Raji (cell line): ENCODE data around the gene DNASE1L1.

Experiments
- POLR2A ChIP-seq: IDR thresholded peaks from 2 replicates; pipeline ENCODE4 v1.6.1; 2011; ENCODE audit warnings: low read depth, low read length, control low read depth; ENCODE audit not compliant: insufficient read depth

DNASE1L1 gene, protein sequence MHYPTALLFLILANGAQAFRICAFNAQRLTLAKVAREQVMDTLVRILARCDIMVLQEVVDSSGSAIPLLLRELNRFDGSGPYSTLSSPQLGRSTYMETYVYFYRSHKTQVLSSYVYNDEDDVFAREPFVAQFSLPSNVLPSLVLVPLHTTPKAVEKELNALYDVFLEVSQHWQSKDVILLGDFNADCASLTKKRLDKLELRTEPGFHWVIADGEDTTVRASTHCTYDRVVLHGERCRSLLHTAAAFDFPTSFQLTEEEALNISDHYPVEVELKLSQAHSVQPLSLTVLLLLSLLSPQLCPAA

DNA sequence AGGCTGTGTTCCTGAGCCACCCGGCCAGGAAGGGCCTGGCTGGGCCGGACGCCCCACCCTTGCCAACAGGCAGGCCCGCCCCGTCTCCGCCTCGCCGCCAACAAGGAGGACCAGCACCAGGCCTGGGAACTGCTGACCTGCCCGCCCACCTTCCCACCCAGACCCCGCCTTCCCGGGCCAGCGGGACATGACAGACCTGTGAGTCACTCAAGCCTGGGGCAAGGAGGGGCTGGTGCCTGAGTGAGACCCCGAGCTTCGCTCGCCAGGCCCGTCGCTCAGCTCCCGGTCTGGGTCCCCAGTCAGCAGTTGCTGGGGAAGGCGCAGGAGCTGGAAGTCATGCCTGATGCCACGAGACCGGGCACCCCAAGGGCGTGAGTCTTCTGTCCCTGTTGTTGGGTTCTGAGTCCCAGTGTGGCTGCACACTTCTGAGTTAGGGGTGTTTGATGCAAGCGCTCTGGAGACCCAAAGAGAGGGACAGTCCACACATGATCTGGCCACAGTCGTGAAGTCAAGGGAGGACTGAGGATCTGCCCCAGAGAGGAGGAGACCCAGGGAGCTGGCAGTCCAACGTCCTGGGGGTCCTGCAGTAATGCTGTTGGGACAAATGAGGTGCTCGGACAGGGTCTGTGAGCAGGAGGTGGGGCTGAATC is at the start of gene DNASE1L1:
Gene DNASE1L1 (minus strand): TSS at position 33 of the 650 bp plus-strand sequence. CDS start 3,686 bp downstream, outside the sequence.
- no peak for TF ChIP-seq POLR2A

DNA sequence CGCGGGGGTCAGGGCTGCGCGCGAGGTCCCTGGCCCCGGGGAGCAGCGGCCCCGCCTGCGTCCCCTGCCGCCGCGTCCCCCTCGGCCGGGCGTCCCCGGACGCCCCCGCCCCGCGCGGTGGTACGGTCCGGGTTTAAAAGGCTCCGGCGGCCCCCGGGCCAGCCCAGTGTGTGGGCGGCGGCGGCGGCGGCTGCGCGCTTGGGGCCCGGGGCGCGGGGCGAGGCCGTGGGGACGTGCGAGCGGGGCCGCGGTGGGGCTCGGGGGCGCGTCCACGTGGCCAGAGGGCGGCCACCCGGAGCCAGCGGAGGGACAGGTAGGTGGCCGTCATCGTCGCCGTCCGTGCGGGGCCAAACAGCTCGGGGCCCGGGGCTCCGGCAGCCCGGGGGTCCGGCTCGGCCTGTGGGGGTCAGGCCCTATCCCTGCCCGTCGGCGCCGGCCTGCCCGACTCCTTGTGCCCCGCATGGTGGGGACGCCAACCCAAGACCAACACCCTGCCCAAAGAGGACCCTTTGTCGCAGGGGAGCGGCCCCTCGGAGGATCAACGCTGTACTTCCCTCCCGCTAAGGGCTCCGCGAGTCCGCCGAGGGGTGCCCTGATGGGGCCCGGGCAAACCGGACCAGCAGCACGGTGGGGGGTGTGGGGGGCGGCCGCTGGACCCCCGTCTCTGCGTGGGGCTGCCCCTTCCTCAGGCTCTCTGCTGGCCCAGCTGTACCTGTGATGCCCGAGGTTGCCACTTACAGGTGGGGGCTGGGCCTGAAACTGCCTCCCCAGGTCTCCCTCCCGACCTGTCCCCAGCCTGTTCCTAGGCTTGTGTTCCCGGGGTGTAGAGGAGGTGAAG is 49.3 kb upstream of the DNASE1L1 start, which contains the start of gene PLXNA3:
Gene PLXNA3 (plus strand): TSS at position 166 of the 838 bp plus-strand sequence. CDS start 1,903 bp downstream, outside the sequence.
- peak; percentile 40 for TF ChIP-seq POLR2A

DNA sequence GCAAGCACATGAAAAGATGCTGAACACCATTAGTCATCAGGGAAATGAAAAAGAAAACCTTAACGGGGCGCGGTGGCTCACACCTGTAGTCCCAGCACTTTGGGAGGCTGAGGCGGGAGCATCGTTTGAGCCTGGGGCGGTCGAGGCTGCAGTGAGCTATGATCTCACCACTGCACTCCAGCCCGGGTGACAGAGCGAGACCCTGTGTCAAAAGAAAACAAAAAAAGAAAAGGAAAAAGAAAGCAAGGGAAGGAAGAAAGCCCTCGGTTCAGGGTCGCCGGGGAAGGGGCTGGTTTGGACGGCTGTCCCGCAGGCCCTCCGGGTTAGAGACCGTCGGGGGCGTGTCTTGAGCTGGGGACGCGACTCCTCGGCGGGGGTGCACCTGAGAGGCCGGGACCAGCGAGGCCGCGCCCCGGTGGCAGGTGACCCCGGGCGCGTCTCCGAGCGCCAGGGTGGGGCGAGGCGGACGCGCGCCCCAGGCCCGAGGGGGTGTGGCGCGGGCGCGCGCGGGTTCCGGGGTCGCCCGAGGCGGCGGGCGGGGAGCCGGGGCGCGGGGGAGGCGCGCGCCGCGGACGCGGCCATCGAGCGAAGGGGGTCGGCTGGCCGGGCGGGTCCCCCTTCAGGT is 48.5 kb upstream of the DNASE1L1 start:
- no peak for TF ChIP-seq POLR2A

DNA sequence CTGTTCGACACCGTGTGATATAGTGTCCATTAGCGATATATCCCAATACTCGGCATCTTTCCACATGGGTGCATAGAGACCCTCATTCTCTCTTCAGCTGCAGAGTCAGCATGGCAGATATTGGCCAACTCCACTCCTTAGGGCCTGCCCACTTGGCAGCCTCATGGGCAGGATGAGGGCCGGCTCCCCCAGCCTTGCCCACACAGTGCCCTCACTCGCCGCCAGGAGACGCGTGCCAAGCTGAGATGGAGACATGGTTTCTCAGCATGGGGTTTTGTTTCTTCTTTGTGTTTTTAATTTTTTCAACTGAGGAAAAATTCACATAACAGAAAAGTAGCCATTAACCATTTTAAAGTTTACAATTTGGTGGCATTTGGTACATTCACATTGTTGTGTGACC is 43.8 kb upstream of the DNASE1L1 start:
- TF ChIP-seq POLR2A: no peak

DNA sequence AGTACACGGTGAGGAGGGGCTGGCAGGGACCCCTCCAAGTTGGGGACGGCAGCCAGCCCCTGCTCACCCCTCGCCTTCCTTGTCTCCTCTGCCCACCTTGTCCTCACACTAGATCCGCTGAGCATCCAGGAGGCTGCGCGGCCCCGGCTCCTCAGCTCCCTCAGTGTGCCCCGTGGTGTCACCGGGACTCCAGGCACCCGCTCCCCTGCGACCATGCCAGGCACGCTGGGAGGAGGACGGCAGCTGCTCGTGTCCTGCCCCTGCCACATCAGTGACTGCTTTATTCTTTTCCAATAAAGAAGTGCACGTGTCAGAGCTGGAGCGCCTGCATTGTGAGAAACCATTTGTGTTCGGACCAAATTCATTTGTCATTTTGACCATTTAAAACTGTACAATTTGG is 41.3 kb upstream of the DNASE1L1 start:
- TF ChIP-seq POLR2A: no peak

DNA sequence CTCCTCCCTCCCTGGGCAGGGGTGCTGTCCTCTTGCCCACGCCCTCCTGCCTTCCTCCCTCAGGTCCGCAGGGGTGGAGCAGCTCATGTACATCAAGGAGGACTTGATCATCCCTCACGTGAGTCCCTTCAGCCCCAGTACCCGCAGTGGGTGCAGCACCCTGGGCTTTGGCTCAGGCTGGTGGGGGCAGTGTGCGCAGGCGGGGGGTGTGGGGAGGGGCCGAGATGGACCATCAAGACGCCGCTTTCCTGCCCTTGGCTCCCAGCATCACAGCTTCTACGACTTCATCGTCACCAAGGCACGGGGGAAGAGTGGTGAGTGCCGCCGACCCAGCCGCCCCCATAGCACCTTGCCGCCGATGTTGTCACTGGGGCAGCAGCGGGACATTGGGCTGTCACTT is 40.6 kb upstream of the DNASE1L1 start:
- TF ChIP-seq POLR2A: no peak

DNA sequence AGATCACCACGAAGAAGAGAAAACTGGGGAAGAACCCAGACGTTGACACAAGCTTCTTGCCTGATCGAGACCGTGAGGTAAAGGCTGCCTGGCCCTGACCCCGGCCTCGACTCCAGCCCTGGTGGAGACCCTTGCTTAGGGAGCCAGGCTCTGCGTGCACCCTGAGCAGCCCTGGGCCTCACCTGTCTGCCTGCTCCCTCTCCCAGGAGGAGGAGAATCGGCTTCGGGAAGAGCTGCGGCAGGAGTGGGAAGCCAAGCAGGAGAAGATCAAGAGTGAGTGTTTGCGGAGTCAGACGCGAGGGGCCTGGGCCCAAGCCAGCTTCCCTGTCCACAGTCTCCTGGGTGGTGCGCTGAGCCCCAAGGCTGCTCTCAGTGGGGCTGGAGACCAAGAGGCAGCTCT is 39.4 kb upstream of the DNASE1L1 start:
- no peak for TF ChIP-seq POLR2A

DNA sequence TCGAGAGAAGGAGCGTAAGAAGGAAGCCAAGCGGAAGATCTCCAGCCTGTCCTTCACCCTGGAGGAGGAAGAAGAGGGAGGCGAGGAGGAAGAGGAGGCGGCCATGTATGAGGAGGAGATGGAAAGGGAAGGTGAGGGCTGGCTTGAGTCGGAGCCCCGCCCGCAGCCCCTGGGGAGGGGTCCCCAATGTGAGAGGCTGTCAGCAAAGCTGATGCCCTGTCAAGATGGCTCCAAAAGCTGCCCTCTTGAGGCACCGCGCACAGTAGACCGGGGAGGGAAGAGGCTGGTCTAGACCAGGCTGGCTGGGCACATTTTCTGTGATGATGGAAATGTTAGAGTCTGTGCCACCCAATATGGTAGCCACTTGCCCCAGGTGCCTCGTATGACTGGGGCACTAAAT is 37.4 kb upstream of the DNASE1L1 start:
- no peak for TF ChIP-seq POLR2A

DNA sequence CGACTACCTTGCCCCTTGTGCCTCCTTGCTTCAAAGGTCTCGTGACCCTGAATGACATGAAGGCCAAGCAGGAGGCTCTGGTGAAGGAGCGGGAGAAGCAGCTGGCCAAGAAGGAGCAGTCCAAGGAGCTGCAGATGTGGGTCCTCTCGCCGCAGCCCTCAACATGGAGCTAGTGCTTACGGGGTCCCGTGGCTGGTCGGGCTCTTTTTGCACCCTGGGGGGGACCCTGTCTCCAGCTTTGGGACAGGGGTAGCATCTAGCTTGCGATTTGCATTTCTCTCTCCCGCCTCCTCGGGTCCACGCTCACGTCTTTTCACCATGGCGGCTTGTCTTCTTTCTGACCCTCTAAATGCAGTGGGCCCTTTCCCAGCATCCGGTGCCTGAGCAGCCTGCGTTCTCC is 36.7 kb upstream of the DNASE1L1 start:
- TF ChIP-seq POLR2A: no peak

DNA sequence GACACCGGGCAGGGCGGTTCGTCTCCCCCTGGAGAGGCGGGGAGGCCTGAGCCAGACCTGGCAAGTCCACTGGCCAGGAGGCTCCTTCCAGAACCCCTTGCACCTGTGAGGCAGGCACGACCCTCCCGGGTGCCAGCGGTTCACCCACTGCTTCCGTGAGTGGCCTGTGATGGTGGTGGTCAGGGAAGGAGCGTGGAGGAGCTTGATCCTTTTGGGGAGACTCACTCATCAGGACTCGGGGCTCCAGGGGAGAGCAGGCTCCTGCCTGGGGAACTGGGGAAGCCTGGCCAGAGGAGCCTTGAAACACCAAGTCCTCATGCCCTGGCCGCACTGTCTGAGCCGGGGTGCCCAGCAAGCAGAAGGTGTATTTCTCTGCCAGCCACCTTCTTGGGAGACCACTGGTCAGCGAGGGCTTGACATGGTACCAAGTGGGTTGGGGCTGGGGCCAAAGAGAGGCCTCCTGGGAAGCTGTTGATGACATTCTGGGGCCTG is 35.7 kb upstream of the DNASE1L1 start:
- no peak for TF ChIP-seq POLR2A

DNA sequence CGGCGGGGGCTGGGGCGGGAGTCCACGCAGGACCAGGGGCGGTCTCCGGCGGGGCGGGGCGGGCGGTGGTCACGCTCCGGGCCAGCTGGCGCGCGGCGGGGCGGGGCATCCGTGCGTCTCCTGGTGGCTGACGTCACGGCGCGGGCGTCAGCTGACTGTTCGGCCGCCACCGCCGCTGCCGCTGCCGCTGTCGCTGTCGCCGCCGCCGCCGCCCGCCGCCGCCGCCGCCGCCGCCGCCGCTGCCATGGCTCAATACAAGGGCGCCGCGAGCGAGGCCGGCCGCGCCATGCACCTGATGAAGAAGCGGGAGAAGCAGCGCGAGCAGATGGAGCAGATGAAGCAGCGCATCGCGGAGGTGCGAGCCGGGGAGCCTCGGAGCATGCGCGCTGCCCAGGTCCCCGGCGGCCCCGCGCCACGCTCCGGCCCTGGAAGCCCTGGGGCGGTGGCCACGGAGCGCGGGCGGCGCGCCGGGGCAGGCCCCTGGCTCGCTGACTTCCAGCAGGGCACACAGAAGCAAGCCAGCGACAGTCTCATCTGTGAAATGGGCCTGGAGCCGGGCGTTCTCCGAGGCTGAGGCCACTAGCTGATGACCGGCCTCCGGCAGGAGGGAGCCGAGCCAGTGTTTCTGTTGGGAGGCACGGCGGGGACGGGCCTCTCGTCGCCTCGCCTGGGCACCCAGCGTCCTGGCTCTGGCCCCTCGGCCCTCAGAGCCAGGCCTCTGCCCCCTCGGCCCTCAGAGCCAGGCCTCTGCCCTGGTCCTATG is 35.1 kb upstream of the DNASE1L1 start, which contains the start of gene FAM50A:
Gene FAM50A (plus strand): TSS at position 150 of the 763 bp plus-strand sequence. CDS start 95 bp downstream, at position 245.
- TF ChIP-seq POLR2A: 0 out of 2 replicates have a peak, but pooled peaks have one; percentile 21

DNA sequence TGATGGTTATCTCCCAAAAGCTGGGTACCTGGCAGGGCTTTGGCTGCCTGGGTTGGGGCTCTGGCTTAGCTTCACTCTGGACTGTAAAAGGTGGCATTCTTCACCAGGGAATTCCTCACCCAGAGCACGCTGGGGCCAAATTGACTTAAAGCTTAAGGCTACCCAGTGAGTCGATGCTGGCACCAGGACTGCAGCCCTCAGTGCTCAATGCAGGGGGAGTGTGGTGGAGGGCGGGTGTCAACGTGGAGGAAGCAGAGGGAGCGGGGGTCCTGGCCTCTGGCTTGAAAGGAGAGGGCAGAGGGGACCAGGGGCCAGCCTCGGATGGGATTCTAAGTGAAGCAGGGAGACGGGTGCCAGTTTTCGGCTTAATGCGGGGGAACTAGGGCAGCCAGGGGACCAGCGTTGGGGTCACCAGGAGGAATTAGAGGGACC is 34.4 kb upstream of the DNASE1L1 start:
- no peak for TF ChIP-seq POLR2A

DNA sequence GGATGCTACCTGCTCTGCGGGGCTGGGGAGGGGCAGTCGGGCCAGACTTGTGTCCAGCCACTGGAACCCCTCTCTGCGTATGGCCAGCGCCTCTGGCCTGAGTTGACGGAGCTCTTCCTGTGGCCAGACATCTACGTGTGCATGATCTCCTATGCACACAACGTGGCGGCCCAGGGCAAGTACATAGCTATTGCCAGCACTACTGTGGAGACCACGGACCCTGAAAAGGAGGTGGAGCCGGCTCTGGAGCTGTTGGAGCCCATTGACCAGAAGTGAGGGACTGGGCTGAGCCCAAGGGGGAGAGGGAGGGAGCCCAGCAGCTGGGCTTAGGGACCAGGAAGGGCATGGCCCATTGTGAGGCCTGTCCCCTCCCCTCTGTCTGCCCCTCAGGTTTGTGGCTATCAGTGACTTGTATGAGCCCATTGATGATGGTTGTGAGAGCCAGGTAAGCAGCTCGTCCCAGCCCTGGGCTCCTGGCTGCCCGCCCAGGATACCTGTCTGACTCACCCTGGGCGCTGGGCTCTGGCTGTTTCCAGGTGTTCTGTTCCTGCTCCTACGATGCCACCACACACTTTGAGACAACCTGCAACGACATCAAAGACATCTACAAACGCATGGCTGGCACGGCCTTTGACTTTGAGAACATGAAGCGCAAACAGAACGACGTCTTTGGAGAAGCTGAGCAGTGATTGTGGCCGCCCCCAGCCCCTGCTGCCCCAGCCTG is 33.1 kb upstream of the DNASE1L1 start:
- TF ChIP-seq POLR2A: no peak
